ENCODE data around the gene USF3. TPM values are rescaled to one million over a fixed set of nuclear protein-coding genes. Genes with fewer than 3 reads are reported as not detected.
A peak's percentile ranks its signal among the peaks of the same experiment; 100 is the strongest.

Gene USF3
- total and polyA plus RNA-seq, 2 of the 13 experiments (the other 11 are each of a cell fraction or from before 2014, with no cell fraction given), result 6.3 to 15.2 TPM

- POLR2A ChIA-PET, result no interaction called here
- peaks cover 47% of the 10 kb centered on the region for H4K20me1 ChIP-seq (ENCODE audit: insufficient read depth, low read length)
Measured at GRCh38 chr3:113741086-113741485, 44.6 kb upstream of the USF3 start.

GRCh38 chr3:113736548-113737089 is 40.2 kb upstream of the USF3 start:
- peak overlapping the region; percentile 36 for H3K4me2 ChIP-seq (ENCODE audit: low read depth, low read length)
- peaks cover 99% of the 10 kb centered on the region for H3K79me2 ChIP-seq (ENCODE audit: insufficient read depth, low read length)
- no peaks in the 10 kb centered on the region; a peak in 1 of 5 replicates for H3K36me3 ChIP-seq (replicated peaks in 1 of 2; ENCODE audit: control insufficient read depth in 1 of 2, insufficient read depth in 2 of 2, low read length in 2 of 2)
- POLR2A ChIA-PET, result interaction anchor here (0.9 to 1.4 kb wide), 2 partner anchors 11 to 40 kb away, joined by 3 to 5 read pairs; partner anchors contain the start of genes ATP6V1A and USF3
- no peak overlapping the region for H3K9ac ChIP-seq (ENCODE audit: insufficient read depth, low read depth, low read length)
- H3K4me3 ChIP-seq (replicated peaks in 1 of 3; ENCODE audit: insufficient read depth in 1 of 3, low read depth in 2 of 3, low read length in 3 of 3), result no peak overlapping the region
- intact Hi-C loops (cut with micrococcal nuclease; ENCODE audit: unreplicated experiment), result loop anchor here (1.0 to 2.0 kb wide), 5 partner anchors 9 to 416 kb away; partner anchors contain the start of gene GRAMD1C
- WGBS (ENCODE audit: low lambda C conversion rate), result 70% methylated on average over 3 of the region's 3 CpGs
- H2AFZ ChIP-seq (ENCODE audit: low read length), result no peak overlapping the region
- in situ Hi-C loops (cut with HindIII; ENCODE audit: extremely low pct_ligation_motif_present, low pct_unique_long_range_greater_than_20kb), result loop anchor here (5.0 kb wide), 1 partner anchor 176 kb away; no protein-coding TSS in a partner anchor
- H4K20me1 ChIP-seq (ENCODE audit: insufficient read depth, low read length), result peaks cover 47% of the 10 kb centered on the region
- H3K9me3 ChIP-seq (ENCODE audit: low read length), result no peaks in the 10 kb centered on the region
- FAIRE-seq (peak; percentile 67), ATAC-seq (peak; percentile 83), DNase-seq (ENCODE audit: low spot score) (peak; percentile 60)
- peaks cover 63% of the 10 kb centered on the region for H3K4me1 ChIP-seq (ENCODE audit: insufficient read depth, low read length)
- no peaks in the 10 kb centered on the region for H3K27me3 ChIP-seq (ENCODE audit: control insufficient read depth in 1 of 2, insufficient read depth in 2 of 2, low read length in 2 of 2)
- H3K27ac ChIP-seq (ENCODE audit: extremely low read length, insufficient read depth, low read length), result peak overlapping the region; percentile 36
- CTCF ChIA-PET (ENCODE audit: low intra/inter-chr PET ratio, low total read pairs), result interaction anchor here (0.6 to 2.6 kb wide), 5 partner anchors 9 to 176 kb away, joined by 3 to 20 read pairs (median 11); partner anchors contain the start of genes GRAMD1C and NAA50
- BruUV-seq (replicated peaks), result no TSS peak
- TF ChIP-seq STAG1 (CRISPR knock-in tag; IDR thresholded peaks at IDR 0.05), result peak; percentile 69
- TF ChIP-seq SMARCC2 (IDR thresholded peaks at IDR 0.05), result no peak
- 0 out of 2 replicates have a peak, but pooled peaks have one; percentile 23 for TF ChIP-seq KMT2B (CRISPR knock-in tag; IDR thresholded peaks at IDR 0.05)
- peak; percentile 61 for TF ChIP-seq CTCF (CRISPR knock-in tag; IDR thresholded peaks at IDR 0.05)
- TF ChIP-seq ZMYM4 (CRISPR knock-in tag; IDR thresholded peaks at IDR 0.05), result 0 out of 2 replicates have a peak, but pooled peaks have one; percentile 14
- TF ChIP-seq HNF4A (CRISPR knock-in tag; IDR thresholded peaks at IDR 0.05), result peak; percentile 62; the same call in 1 of the 2 replicates
- TF ChIP-seq NR2C2 (CRISPR knock-in tag; IDR thresholded peaks at IDR 0.05; ENCODE audit: borderline replicate concordance), result peak; percentile 31; the same call in 1 of the 2 replicates
- TF ChIP-seq PRMT3 (CRISPR knock-in tag; IDR thresholded peaks at IDR 0.05; ENCODE audit: borderline replicate concordance, low read depth), result no peak

More at GRCh38 chr3:113741086-113741485, 44.6 kb upstream of the USF3 start:
- Histone ChIP-seq H3K9me3 (ENCODE audit: low read length) (no peaks in the 10 kb centered on the region), H3K27ac (ENCODE audit: extremely low read length, insufficient read depth, low read length) (no peak overlapping the region), H2AFZ (ENCODE audit: low read length) (no peak overlapping the region), H3K4me1 (ENCODE audit: insufficient read depth, low read length) (peaks cover 80% of the 10 kb centered on the region), H3K4me3 (replicated peaks in 1 of 3; ENCODE audit: insufficient read depth in 1 of 3, low read depth in 2 of 3, low read length in 3 of 3) (no peak overlapping the region), H3K79me2 (ENCODE audit: insufficient read depth, low read length) (peaks cover 99% of the 10 kb centered on the region), H3K27me3 (ENCODE audit: control insufficient read depth in 1 of 2, insufficient read depth in 2 of 2, low read length in 2 of 2) (no peaks in the 10 kb centered on the region; a peak in 1 of 5 replicates), H3K4me2 (ENCODE audit: low read depth, low read length) (peak overlapping the region; percentile 10; the same call in 1 of the 2 replicates), H3K9ac (ENCODE audit: insufficient read depth, low read depth, low read length) (no peak overlapping the region), H3K36me3 (replicated peaks in 1 of 2; ENCODE audit: control insufficient read depth in 1 of 2, insufficient read depth in 2 of 2, low read length in 2 of 2) (no peaks in the 10 kb centered on the region; a peak in 1 of 5 replicates)
- intact Hi-C loops (cut with micrococcal nuclease; ENCODE audit: unreplicated experiment), result loop anchor here (10.0 kb wide), 1 partner anchor 186 kb away; no protein-coding TSS in a partner anchor
- in situ Hi-C loops (cut with HindIII; ENCODE audit: extremely low pct_ligation_motif_present, low pct_unique_long_range_greater_than_20kb), result loop anchor here (10.0 kb wide), 1 partner anchor 94 kb away; the partner anchor contains the start of gene GRAMD1C
- ATAC-seq (no peak), DNase-seq (ENCODE audit: low spot score) (no peak), FAIRE-seq (no peak)
- 86% methylated on average over 5 of the region's 5 CpGs for WGBS (ENCODE audit: low lambda C conversion rate)
- 0 out of 4 replicates have a peak, but pooled peaks of 1 of the 2 experiments have one; percentile 20 for TF ChIP-seq POLR2A (IDR thresholded peaks at IDR 0.05; ENCODE audit: insufficient read depth in 1 of 2, low read depth in 2 of 2, low read length in 2 of 2)
- no peak for TF ChIP-seq ZNF362 (CRISPR knock-in tag; IDR thresholded peaks at IDR 0.05; ENCODE audit: borderline replicate concordance)
- no TSS peak for BruUV-seq (replicated peaks)
- CTCF ChIA-PET (ENCODE audit: low intra/inter-chr PET ratio, low total read pairs), result no interaction called here
